Measurements from ENCODE around the gene APBB1.
A peak's percentile ranks its signal among the peaks of the same experiment; 100 is the strongest.

APBB1 gene

DNA sequence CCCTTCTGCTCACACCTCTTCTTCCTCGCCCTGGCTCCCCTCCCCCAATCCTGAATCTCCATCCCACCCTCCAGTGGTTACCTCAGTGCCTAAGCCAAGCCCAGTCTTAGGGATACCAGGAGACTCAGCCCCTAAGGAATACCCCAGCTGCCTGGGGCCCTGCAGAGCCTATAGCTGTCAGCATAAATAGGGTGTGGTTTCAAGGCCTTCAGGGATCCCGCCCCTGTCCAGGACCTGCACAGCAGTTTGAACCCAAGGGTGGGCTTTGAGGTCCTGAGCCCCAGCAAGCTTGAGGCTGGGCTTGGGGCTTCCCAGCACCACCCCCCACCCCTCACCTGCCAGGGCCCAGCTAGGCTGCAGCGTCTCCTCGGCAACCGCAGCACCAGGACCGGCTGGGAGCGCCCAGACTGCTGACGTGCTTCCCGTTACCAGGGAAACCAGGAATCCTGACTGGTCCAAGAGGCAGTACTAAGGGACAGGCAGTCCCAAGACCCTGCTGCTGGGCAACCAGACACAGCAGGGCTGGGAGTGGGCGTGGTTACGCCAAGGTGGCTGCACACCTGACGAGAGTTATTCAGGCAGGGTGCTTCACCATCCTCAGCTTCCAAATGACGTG lies 13.7 kb downstream of the APBB1 start:
- no peaks in the 10 kb centered on the region for H3K36me3 ChIP-seq (ENCODE audit: insufficient read depth, low read length)

GRCh38 chr11:6404342-6405051 lies 14.4 kb downstream of the APBB1 start:
- Histone ChIP-seq H3K27me3 (ENCODE audit: insufficient read depth, low read length, poor library complexity) (no peaks in the 10 kb centered on the region), H3K79me2 (ENCODE audit: insufficient read depth, low read length) (no peaks in the 10 kb centered on the region), H3K9ac (ENCODE audit: low read depth, low read length) (no peak overlapping the region), H2AFZ (ENCODE audit: low read depth, low read length) (no peak overlapping the region), H3K27ac (ENCODE audit: low read length) (peak overlapping the region; percentile 89), H4K20me1 (ENCODE audit: insufficient read depth, low read length) (peaks cover 13% of the 10 kb centered on the region; the same call in 1 of the 2 replicates), H3K36me3 (ENCODE audit: insufficient read depth, low read length) (no peaks in the 10 kb centered on the region), H3K4me3 (ENCODE audit: low read depth in 1 of 2, low read length in 2 of 2) (no peak overlapping the region), H3K9me3 (ENCODE audit: insufficient read depth, low read length, severe bottlenecking) (no peaks in the 10 kb centered on the region), H3K4me1 (ENCODE audit: insufficient read depth, low read length) (peaks cover 46% of the 10 kb centered on the region), H3K4me2 (ENCODE audit: insufficient read depth, low read length) (no peak overlapping the region)
- DNase-seq (no peak), ATAC-seq (ENCODE audit: insufficient read depth, low read depth) (no peak)
- TF ChIP-seq, protein P1, sequence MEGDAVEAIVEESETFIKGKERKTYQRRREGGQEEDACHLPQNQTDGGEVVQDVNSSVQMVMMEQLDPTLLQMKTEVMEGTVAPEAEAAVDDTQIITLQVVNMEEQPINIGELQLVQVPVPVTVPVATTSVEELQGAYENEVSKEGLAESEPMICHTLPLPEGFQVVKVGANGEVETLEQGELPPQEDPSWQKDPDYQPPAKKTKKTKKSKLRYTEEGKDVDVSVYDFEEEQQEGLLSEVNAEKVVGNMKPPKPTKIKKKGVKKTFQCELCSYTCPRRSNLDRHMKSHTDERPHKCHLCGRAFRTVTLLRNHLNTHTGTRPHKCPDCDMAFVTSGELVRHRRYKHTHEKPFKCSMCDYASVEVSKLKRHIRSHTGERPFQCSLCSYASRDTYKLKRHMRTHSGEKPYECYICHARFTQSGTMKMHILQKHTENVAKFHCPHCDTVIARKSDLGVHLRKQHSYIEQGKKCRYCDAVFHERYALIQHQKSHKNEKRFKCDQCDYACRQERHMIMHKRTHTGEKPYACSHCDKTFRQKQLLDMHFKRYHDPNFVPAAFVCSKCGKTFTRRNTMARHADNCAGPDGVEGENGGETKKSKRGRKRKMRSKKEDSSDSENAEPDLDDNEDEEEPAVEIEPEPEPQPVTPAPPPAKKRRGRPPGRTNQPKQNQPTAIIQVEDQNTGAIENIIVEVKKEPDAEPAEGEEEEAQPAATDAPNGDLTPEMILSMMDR (IDR thresholded peaks at IDR 0.05; ENCODE audit: borderline replicate concordance, extremely low read depth, low read length, poor library complexity, severe bottlenecking): no peak
- no peak for TF ChIP-seq EZH2 (IDR thresholded peaks at IDR 0.05; ENCODE audit: borderline replicate concordance, low read depth, low read length, severe bottlenecking)

More for the DNA sequence above, 13.7 kb downstream of the APBB1 start:
- Histone ChIP-seq H3K9me3 (ENCODE audit: insufficient read depth, low read length, severe bottlenecking) (no peaks in the 10 kb centered on the region), H3K4me1 (ENCODE audit: insufficient read depth, low read length) (peaks cover 46% of the 10 kb centered on the region), H3K9ac (ENCODE audit: low read depth, low read length) (no peak overlapping the region), H2AFZ (ENCODE audit: low read depth, low read length) (no peak overlapping the region), H3K4me3 (ENCODE audit: low read depth in 1 of 2, low read length in 2 of 2) (no peak overlapping the region), H4K20me1 (ENCODE audit: insufficient read depth, low read length) (peaks cover 13% of the 10 kb centered on the region; the same call in 1 of the 2 replicates), H3K4me2 (ENCODE audit: insufficient read depth, low read length) (no peak overlapping the region), H3K27me3 (ENCODE audit: insufficient read depth, low read length, poor library complexity) (no peaks in the 10 kb centered on the region), H3K79me2 (ENCODE audit: insufficient read depth, low read length) (no peaks in the 10 kb centered on the region), H3K27ac (ENCODE audit: low read length) (no peak overlapping the region)
- TF ChIP-seq, protein P1 (IDR thresholded peaks at IDR 0.05; ENCODE audit: borderline replicate concordance, extremely low read depth, low read length, poor library complexity, severe bottlenecking): no peak
- TF ChIP-seq EZH2 (IDR thresholded peaks at IDR 0.05; ENCODE audit: borderline replicate concordance, low read depth, low read length, severe bottlenecking): no peak
- no peak for DNase-seq
- no peak for ATAC-seq (ENCODE audit: insufficient read depth, low read depth)

GRCh38 chr11:6403539-6403938 lies 15.4 kb downstream of the APBB1 start:
- Histone ChIP-seq H3K9me3 (ENCODE audit: insufficient read depth, low read length, severe bottlenecking) (no peaks in the 10 kb centered on the region), H3K4me1 (ENCODE audit: insufficient read depth, low read length) (peaks cover 46% of the 10 kb centered on the region), H4K20me1 (ENCODE audit: insufficient read depth, low read length) (peaks cover 13% of the 10 kb centered on the region; the same call in 1 of the 2 replicates), H3K27ac (ENCODE audit: low read length) (peak overlapping the region; percentile 89), H2AFZ (ENCODE audit: low read depth, low read length) (no peak overlapping the region), H3K79me2 (ENCODE audit: insufficient read depth, low read length) (no peaks in the 10 kb centered on the region), H3K4me2 (ENCODE audit: insufficient read depth, low read length) (peak overlapping the region; percentile 65), H3K27me3 (ENCODE audit: insufficient read depth, low read length, poor library complexity) (no peaks in the 10 kb centered on the region), H3K36me3 (ENCODE audit: insufficient read depth, low read length) (no peaks in the 10 kb centered on the region), H3K9ac (ENCODE audit: low read depth, low read length) (peak overlapping the region; percentile 43; the same call in 1 of the 2 replicates), H3K4me3 (ENCODE audit: low read depth in 1 of 2, low read length in 2 of 2) (peak overlapping the region in 1 of 2 experiments; percentile 28; a peak in 1 of 4 replicates)
- ATAC-seq (ENCODE audit: insufficient read depth, low read depth): no peak
- no peak for DNase-seq
- TF ChIP-seq, protein P1 (IDR thresholded peaks at IDR 0.05; ENCODE audit: borderline replicate concordance, extremely low read depth, low read length, poor library complexity, severe bottlenecking): no peak
- no peak for TF ChIP-seq EZH2 (IDR thresholded peaks at IDR 0.05; ENCODE audit: borderline replicate concordance, low read depth, low read length, severe bottlenecking)
